AG10803 (cell line): ENCODE results near the gene TXNRD1.

Source experiments
- DNase-seq: peaks from one replicate; pipeline ENCODE4 v3.0.0; 2010; ENCODE audit warnings: low read depth
- H3K4me3 ChIP-seq: 2 replicates; pipeline ENCODE4 v1.5.1; 2011; ENCODE audit warnings: mild to moderate bottlenecking, low read length, control low read depth
- TF ChIP-seq, protein P1 (sequence below): conservative IDR thresholded peaks from 2 replicates; pipeline ENCODE4 v1.5.1; 2011; ENCODE audit warnings: mild to moderate bottlenecking, low read length, control low read depth, inconsistent platforms

Gene TXNRD1

DNA sequence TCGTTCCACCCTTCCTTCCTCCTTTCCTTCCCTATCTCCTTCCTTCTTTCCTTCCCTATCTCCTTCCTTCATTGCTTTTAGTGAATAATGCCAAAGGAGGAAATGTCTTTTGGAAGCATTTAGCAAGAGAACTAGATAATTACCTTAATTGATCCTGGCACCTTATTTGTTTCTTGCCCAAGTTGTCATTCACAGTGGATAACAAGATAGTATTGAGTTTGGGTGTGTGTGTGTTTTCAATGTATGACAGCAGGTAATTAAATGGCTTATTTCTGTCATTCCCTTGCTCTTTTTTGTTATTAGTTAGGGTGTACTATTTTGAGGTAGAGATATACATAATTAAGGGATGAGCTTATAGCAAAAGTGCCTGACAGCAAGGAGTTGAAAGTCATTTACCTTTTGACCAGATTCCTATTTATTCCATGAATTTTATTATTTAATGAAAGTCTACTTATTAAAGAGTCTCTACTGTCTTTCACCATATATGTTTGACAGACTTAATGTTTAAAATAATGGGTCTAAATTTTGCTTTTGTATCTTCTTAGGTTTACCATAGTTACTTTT, 118.2 kb downstream of the TXNRD1 start:
- DNase-seq, result no peak
- TF ChIP-seq, protein P1, sequence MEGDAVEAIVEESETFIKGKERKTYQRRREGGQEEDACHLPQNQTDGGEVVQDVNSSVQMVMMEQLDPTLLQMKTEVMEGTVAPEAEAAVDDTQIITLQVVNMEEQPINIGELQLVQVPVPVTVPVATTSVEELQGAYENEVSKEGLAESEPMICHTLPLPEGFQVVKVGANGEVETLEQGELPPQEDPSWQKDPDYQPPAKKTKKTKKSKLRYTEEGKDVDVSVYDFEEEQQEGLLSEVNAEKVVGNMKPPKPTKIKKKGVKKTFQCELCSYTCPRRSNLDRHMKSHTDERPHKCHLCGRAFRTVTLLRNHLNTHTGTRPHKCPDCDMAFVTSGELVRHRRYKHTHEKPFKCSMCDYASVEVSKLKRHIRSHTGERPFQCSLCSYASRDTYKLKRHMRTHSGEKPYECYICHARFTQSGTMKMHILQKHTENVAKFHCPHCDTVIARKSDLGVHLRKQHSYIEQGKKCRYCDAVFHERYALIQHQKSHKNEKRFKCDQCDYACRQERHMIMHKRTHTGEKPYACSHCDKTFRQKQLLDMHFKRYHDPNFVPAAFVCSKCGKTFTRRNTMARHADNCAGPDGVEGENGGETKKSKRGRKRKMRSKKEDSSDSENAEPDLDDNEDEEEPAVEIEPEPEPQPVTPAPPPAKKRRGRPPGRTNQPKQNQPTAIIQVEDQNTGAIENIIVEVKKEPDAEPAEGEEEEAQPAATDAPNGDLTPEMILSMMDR, result no peak

GRCh38 chr12:104334581-104334980, 119.0 kb downstream of the TXNRD1 start:
- DNase-seq, result no peak
- H3K4me3 ChIP-seq, result no peak overlapping the region
- TF ChIP-seq, protein P1, result no peak

More for the DNA sequence above, 118.2 kb downstream of the TXNRD1 start:
- no peak overlapping the region for H3K4me3 ChIP-seq

GRCh38 chr12:104336115-104336514, 120.5 kb downstream of the TXNRD1 start:
- TF ChIP-seq, protein P1, result no peak
- no peak overlapping the region for H3K4me3 ChIP-seq
- DNase-seq, result no peak

- no peak for DNase-seq
- TF ChIP-seq, protein P1, result no peak
- H3K4me3 ChIP-seq, result no peak overlapping the region
Observed at GRCh38 chr12:104337030-104337558, 121.5 kb downstream of the TXNRD1 start.

DNA sequence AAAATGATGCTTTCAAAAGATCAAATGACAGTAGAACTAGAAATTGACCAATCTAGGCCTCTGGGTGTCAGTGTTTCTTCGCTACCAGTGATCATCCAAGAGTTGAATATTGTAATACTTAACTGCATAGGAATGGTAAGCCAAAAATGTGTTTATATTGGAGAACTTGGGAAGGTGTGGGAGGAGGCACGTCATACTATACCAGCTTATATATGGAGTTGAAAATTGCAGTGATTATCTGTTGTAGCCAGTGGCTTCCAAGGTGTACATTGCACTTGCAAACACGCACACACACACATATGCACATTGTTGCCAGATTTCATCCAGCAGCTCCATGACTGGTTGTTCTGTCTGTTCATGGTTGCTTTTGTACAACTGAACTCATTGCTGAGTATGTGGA, 124.1 kb downstream of the TXNRD1 start:
- DNase-seq, result no peak
- TF ChIP-seq, protein P1, result no peak
- no peak overlapping the region for H3K4me3 ChIP-seq

GRCh38 chr12:104340177-104340576, 124.6 kb downstream of the TXNRD1 start:
- TF ChIP-seq, protein P1, result no peak
- DNase-seq, result no peak
- H3K4me3 ChIP-seq, result no peak overlapping the region

DNA sequence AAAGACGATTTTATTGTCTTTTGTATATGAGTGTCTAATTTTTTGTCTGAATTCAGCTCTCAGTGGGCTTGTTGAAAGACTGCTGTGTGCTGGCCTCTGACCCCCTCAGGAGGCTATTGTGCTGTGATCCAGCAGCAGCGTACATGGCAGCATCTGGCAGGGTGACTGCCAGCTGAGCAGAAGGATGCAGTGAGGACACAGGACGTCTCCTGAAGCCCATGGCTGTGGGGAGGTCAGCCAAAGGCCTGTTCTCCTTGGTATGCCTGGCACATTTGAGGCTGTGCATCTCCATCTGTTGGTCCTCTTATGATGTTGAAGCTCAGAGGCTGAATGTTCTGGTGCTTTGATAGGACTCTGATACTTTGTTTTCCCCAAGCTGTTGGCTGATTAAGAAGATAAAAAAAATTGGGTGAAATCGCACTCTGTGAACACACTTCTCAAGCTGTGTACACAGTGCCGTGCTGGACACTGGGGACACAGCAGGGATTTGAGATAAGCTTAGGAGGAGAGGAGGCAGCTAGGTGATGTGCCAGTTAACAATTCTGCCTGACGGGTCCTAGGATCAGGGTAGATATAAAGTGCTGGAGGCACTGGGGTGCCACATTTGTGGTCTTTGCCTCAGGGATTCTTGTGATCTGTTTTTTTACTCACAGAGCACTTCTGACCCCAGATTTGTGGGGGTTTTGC, 125.5 kb downstream of the TXNRD1 start:
- no peak overlapping the region for H3K4me3 ChIP-seq
- DNase-seq, result no peak
- TF ChIP-seq, protein P1, result no peak
